Fibroblast of pulmonary artery (primary cell): ENCODE measurements around the gene SNTG2.

Experiments
- DNase-seq: peaks from one replicate; pipeline ENCODE4 v3.0.0-alpha.2; 2010; ENCODE audit warnings: low read depth
- H3K4me3 ChIP-seq: replicated peaks from 2 replicates; pipeline ENCODE4 v1.5.1; 2011; ENCODE audit warnings: low read depth, mild to moderate bottlenecking, control low read depth, low read length, moderate library complexity
- TF ChIP-seq, protein P1 (sequence below): IDR thresholded peaks from 2 replicates; pipeline ENCODE4 v1.5.1; 2011; ENCODE audit warnings: mild to moderate bottlenecking, control low read depth, low read length, inconsistent platforms; ENCODE audit errors: missing control alignments

Gene SNTG2

GRCh38 chr2:1248187-1248586 lies 297.5 kb downstream of the SNTG2 start:
- no peak for DNase-seq
- H3K4me3 ChIP-seq = no peak overlapping the region
- TF ChIP-seq, protein P1, sequence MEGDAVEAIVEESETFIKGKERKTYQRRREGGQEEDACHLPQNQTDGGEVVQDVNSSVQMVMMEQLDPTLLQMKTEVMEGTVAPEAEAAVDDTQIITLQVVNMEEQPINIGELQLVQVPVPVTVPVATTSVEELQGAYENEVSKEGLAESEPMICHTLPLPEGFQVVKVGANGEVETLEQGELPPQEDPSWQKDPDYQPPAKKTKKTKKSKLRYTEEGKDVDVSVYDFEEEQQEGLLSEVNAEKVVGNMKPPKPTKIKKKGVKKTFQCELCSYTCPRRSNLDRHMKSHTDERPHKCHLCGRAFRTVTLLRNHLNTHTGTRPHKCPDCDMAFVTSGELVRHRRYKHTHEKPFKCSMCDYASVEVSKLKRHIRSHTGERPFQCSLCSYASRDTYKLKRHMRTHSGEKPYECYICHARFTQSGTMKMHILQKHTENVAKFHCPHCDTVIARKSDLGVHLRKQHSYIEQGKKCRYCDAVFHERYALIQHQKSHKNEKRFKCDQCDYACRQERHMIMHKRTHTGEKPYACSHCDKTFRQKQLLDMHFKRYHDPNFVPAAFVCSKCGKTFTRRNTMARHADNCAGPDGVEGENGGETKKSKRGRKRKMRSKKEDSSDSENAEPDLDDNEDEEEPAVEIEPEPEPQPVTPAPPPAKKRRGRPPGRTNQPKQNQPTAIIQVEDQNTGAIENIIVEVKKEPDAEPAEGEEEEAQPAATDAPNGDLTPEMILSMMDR = no peak

GRCh38 chr2:1249897-1250687 lies 299.4 kb downstream of the SNTG2 start:
- TF ChIP-seq, protein P1 = no peak
- no peak for DNase-seq
- no peak overlapping the region for H3K4me3 ChIP-seq

GRCh38 chr2:1251520-1251919 lies 300.9 kb downstream of the SNTG2 start:
- TF ChIP-seq, protein P1 = no peak
- no peak overlapping the region for H3K4me3 ChIP-seq
- no peak for DNase-seq

- DNase-seq = no peak
- TF ChIP-seq, protein P1 = no peak
- no peak overlapping the region for H3K4me3 ChIP-seq
Observed at GRCh38 chr2:1253629-1254028, 303.0 kb downstream of the SNTG2 start.

- H3K4me3 ChIP-seq = no peak overlapping the region
- TF ChIP-seq, protein P1 = no peak
- DNase-seq = no peak
Observed at GRCh38 chr2:1254662-1255343, 304.2 kb downstream of the SNTG2 start.

DNA sequence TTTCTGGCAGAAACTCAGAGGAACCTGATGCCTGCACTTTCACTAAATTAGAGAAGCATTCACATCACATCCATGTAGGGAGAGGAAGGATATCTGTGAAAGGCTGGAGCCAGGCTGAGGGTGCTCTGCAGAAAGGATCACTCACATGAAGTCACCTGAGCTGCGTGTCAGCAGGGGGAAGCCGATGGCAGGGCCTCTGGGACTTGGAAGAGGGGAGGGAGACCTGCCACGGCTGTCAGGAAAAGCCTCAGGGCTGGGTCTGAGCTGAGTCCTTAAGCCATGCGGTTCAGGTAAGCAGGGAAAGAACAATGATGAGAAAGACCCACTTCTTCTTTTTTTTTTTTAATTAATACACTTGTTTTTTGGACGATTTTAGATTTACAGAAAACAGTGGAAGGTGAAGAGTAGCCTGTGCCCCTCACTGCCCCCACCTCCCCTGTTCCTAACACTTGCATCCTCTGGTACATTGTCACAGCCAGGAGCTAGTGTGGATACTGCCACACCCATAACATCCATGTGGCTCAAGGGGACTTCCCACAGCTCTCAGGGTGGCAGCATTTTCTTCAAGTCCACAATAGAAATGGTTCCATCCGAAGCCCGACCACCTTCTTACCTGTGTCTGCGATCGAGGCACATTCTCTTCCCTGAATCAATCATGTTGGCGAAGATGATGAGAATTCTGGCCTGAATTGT lies 306.1 kb downstream of the SNTG2 start:
- TF ChIP-seq, protein P1 = no peak
- no peak overlapping the region for H3K4me3 ChIP-seq
- no peak for DNase-seq
